HG03571 (cell line): Measurements from ENCODE around the gene AKR1C3.
"Not testable (repeated sequence)": the region's sequence is repeated elsewhere in the genome, so short reads cannot be mapped to it uniquely, and the experiment has no call there.

Experiments
- ATAC-seq: cut with Tn5 transposase; IDR thresholded peaks from one replicate; pipeline ENCODE4 v1.9.1; 2021; ENCODE audit not compliant: unreplicated experiment

The AKR1C3 gene

DNA sequence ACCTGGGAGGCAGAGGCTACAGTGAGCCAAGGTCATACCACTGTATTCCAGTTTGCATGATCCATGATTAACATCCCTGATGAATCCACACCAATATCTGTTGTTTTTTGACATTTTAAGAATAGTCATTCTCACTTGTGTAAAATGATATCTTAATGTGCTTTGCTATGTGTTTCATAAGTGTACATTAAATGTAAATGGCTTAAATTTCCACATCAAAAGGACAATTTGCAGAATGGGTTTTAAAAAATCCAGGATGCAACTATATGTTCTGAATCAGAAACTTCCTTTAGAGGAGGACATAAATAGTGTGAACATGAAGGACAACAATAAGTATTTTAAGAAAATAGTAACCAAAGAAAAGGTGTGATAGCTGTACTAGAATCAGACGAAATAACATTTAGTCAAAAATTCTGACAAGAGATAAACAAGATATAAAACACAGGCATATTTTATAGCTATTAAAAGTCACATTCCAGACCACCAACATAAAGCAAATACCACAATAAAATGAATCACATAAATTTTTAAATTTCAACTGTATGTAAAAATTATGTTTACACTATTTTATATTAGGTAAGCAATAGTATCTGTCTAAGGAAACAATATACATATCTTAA, 42.4 kb downstream of the AKR1C3 start:
- no peak for ATAC-seq

DNA sequence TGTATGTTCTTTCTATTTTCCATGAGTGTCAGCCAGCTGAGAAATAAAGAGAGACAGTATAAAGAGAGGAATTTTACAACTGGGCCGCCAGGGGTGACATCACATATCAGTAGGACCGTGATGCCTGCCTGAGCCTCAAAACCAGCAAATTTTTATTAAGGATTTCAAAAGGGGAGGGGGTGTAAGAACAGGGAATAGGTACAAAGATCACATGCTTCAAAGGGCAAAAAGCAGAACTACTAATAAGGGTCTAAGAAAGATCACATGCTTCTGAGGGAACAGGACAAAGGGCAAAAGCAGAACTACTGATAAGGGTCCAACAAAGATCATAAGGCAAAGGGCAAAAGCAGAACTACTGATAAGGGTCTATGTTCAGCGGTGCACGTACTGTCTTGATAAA, 43.5 kb downstream of the AKR1C3 start:
- ATAC-seq, result not testable (repeated sequence)

DNA sequence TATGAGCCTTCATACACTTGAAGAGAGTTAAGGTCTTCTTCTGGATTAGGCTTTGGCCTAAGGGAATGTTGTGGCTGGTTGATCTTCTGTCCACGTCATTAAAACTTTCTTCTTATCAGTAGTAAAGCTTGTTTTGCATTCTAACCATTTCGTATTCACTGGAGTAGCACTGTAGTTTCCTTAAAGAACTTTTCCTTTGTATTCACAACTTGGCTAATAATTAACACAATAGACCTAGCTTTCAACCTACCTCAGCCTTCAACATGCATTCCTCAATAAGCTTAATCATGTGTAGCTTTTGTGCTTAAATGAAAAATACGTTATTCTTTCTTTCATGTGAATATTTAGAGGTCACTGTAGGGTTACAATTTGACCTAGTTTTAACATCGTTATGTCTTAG, 48.0 kb downstream of the AKR1C3 start:
- ATAC-seq, result no peak

DNA sequence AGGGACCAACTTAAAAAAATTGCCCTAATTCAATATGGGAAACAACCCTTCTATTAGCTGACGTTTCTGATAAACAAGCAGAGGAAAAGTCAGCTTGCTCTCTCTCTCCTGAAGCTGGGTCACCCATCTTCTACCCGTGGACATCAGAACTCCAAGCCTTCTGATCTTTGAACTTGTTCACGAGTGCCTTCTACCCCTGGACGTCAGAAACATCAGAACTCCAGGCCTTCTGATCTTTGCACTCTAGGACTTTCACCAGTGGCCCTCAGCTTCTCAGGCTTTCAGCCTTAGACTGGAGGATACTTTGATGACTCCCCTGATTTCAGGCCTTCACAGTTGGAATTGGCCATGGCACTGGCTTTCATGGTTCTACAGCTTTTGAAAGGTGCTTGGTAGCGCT, 48.9 kb downstream of the AKR1C3 start:
- no peak for ATAC-seq

DNA sequence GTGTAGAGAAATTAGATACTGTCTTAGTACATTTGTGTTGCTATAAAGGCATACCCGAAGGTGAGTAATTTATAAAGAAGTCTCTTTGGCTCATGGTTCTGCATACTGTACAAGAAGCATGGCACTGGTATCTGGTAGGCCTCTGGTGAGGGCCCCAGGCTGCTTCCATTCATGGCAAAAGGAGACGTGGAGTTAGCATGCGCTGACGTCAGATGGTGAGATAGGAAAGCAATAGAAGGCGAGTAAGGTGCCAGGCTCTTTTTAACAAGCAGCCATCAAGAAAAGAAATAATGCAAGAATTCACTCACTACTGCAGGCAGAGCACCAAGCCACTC, 52.7 kb downstream of the AKR1C3 start:
- no peak for ATAC-seq

DNA sequence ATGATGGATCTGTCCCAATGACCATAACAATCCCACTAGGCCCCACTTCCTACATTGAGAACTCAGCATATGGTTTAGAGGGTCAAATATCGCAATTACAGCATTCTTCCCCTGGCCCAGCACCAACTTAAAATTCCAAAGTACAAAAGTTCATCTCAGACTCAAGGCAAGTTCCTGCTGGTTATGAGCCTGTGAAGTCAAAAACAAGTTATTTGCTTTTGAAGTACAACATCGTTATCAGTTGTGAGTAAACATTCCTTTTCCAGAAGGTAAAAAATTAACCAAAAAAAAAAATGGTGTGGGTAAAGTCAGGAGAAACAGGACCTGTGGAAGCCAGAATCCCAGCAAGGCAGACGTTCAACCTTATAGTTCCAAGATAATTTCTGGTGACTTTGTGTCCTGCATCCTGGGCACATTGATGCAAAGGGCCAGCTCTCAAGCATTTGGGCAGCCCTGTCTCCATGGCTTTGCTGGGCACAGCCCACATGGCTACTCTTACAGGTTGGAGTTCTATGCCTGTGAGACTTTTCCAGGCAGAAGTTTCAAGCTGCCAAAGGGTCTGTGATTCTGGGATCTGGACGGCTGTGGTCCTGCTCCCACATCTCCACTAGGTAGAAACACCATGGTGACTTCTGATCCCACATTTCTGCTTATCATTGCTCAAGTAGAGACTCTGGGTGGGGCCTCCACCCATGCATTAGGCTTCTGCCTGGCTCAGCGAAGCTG, 53.2 kb downstream of the AKR1C3 start:
- no peak for ATAC-seq

DNA sequence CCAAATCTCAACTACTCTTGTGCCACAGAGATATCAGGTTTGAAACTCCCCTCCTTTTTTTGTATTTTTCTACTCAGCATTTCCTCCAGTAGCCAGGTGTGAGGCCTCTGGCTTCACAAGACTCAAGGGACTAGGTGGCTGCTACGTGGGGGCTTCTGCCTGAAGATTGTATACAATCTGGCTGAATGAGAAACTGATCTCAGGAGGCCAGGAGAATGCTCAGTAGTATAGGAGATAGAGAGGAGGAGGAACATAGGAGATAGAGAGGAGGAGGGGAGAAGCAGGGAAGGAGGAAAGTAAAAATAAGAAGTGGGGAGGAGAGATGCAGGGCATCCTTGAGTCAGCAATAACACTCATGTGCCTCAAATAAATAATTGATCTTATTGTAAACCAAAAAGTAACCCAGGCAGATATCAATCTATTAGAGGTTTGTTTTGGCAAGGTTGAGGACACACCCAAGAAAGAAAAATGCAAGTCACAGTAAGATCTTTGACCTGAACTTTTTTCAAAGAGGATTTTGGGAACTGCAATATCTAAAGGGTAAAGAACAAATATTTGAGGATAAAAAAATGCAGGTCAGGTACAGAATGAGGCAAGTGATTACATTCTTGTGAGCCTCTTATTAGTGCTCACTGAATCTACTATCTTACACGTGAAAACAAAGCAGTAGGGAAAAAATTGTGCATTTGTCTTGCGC, 53.9 kb downstream of the AKR1C3 start:
- no peak for ATAC-seq

DNA sequence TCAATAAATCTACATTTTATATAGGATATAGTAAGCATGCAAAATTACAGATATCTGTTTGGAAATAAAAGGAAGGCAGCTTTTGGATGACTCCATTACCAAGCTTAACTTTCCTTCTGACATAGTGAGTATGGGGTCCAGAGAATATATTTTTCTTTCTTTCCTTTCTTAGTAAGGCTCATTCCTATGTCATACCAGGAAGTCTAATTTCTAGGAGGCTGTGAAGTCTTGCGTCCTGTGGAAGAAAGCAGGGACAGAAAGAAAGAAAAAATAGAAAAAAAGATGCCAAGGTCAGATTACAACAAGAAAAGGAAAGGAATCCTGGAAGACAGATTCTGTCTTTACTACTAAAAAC, 54.4 kb downstream of the AKR1C3 start:
- ATAC-seq, result no peak

DNA sequence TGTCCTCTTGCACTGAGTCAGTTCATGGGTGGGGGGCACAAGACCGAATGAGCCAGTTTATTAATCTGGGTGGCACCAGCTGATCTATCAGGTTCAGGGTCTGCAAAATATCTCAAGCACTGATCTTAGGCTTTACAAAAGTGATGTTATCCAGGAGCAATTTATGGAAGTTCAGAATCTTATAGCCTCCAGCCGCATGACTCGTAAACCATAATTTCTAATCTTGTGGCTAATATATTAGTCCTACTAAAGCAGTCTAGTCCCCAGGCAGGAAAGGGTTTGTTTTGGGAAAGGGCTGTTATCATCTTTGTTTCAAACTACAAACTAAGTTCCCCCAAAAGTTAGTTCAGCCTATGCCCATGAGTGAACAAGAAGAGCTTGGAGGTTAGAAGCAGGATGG, 56.9 kb downstream of the AKR1C3 start:
- ATAC-seq, result no peak

DNA sequence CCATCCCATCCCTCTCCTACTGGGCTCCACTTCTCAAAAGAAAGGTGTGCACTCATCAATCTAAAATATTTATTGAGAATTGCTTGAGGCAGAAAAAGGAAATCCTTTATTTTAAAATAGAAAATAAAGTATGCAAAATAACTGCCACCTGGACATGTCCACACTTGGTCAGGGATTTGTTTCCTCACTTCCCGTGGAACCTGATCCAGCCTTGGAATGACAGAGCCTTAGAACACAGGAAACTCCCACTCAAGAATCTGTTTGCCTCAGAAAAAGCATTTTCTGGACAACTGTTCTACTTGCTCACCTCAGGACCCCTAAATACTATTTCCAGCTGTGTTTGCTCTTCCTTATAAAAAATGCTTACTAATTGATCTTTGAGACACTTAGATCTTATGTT, 61.7 kb downstream of the AKR1C3 start:
- ATAC-seq, result no peak
